GM19240 (cell line): ENCODE results near the gene OTOG.

Experiments used
- DNase-seq: peaks from one replicate; pipeline ENCODE4 v3.0.0; 2011; ENCODE audit warnings: low spot score; ENCODE audit not compliant: insufficient read length

Gene OTOG

DNA sequence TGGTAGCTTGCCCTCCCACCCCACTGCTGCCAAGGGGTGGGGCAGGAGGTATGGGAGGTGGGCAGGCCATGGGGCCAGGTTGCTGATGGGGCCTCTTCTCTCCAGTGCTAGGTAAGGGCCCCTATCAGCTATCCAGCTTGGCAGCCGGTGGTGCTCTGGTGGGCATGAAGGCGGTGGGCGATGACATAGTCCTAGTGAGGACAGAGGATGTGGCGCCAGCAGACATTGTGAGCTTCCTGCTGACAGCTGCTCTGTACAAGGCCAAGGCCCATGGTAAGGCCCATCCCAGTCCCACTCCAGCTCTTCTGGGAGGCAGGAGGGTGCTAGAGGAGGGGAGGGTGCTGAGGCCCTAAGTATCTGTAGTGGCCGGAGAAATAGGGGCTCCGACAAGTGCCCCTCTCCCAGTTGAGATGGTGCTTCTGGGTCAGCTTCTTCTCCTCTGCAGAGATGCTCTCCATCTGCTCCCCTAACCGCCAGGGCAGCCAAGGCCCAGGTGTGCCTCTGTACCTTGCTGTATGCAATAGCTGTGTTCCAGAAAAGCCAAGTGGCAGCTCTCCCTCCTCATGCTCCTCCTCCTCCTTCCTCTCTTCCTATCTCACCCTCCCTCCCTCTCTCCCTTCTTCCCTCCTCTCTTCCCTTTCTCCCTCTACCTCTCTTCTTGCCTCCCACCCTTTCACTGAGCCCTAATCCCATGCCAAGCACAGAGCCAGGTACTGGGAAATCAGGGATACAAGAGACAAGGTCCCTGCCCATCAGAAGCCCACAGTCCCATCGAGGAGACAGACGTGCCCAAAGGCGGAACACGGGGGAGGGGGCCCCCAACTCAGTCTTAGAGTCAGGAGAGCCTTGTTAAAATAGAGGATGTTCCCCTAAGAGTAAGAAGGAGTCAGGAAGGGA, 55.3 kb downstream of the OTOG start:
- DNase-seq = no peak

DNA sequence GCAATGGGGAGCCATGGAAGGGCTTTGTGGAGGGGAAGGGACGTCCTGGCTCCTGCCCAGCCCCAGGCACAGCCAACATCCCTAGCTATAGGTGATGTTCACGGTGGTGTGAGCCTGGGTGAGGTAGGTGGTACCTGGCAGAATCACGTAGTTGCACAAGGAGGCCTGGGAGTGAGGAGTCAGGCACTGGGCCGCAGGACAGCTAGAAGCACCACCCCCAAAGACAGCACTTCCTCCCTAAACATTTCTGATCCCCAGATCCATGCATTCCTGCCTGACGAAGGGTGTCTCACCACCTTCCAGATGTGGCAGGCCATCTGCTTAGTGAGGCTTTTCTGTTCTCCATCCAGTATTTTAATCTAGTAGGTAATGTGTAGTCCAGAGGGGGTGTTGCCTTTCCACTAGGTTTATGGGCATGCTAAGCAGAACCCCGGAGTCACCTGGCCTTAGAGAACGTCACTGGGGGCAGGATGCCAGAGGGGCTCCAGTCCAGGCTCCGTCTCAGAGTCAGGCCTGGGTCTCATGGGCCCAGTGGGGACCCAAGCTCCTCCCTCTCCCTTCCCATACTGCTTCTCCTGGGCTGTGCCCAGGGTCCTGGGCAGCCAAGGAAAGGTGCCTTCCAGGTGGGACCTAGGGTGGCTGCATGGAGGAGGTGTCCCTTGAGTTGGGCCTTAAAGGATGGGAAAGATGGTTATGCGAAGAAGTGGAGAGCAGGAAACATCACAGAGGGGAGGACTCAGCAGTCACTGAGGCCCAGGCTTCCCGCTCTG, 56.2 kb downstream of the OTOG start:
- DNase-seq = no peak

DNA sequence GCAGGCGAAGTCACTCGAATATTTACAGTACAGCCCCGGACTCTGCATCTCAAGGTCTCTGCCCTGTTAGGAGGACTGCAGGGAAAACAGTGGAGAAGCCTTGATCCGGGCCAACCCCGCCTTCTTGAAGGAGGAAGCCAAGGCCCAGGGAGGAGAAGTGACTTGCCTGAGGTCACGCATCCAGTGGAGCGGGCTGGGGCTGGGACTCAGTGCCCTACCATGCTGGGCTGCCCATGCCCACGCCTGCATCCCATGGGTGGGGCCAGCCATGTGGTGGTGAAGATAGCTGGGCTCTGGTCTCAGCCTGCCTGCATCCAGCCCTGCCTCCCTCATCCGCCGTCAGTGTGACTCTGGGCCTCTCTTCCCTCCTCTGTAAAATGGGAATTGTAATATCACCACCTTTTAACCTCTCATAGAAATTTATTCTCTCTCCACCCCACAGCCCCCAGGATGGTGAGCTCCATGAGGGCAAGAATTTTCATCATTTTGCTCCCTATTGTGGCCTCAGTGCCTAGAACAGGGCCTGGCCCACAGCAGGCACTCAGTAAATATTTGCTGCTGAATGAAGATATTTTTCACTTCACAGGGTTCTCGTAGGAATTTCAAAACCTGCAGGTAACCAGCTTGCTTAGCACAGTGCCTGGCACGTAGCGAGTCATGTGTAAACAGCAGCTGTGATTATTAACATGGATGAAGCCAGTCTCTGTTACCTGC, 57.3 kb downstream of the OTOG start:
- no peak for DNase-seq

GRCh38 chr11:17604915-17605233, 57.8 kb downstream of the OTOG start:
- DNase-seq = no peak

GRCh38 chr11:17605651-17606122, 58.6 kb downstream of the OTOG start:
- DNase-seq = no peak

- DNase-seq = no peak
Observed at GRCh38 chr11:17606233-17607082, 59.4 kb downstream of the OTOG start.

- no peak for DNase-seq
Observed at GRCh38 chr11:17607083-17607429, 60.0 kb downstream of the OTOG start.

DNA sequence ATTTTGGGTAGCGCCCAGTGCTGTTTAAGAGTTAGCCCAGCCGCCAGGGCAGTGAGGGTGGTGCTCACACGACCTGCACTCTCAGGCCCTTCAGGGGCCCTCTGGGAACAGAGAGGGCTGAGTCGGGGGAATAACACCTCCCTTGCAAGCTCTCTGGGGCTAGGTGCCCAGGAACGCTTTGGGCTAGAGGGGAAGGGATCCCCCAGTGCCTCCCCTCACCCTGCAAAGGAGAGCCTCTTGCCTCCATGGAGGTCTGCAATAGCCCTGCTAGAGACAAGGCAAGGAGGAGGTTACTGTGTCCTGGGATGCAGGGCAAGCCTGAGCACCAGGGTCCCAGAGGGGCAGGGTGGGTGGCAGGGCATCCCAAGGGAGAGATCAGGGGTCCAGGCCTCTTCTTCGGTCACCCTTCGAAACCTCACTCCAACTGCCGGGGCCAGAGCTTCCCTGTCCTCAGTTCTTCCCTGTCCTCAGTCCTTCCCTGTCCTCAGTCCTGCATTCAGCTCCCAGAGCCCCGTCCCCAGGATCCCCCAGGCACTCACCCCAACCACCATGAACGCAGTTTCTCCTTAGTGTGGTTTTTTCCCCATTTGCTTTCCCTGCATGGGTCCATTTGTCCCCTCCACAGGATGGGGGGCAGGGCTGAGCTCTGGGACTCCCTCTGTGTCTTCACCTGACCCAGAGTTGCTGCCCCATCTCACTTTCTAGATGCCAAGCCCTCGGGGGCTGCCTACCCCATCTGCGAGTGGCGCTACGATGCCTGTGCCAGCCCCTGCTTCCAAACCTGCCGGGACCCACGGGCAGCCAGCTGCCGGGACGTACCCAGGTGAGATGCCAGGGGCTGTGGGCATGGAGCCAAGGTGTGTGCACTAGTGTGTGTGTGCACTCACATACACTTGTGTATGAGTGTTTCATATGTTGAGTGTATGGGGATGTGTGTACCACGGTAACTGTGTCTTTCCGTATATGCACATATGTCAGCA, 60.8 kb downstream of the OTOG start:
- DNase-seq = no peak

DNA sequence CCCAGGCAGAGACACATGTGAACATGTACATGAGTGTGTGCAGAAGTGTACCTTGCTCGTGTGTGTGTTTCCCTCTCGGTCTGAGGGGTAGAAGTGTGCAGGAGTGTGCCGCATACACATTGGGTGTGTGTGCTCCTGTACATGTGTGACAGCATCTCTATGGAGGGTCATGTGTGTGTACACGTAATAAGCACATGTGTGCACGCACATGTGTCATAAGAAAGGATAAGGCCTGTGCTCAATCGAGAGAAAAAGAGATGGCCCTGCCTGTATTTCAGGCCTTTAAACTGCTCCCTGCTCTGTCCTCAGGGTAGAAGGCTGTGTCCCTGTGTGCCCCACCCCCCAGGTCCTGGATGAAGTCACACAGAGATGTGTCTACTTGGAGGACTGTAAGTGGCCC, 61.8 kb downstream of the OTOG start:
- DNase-seq = no peak

DNA sequence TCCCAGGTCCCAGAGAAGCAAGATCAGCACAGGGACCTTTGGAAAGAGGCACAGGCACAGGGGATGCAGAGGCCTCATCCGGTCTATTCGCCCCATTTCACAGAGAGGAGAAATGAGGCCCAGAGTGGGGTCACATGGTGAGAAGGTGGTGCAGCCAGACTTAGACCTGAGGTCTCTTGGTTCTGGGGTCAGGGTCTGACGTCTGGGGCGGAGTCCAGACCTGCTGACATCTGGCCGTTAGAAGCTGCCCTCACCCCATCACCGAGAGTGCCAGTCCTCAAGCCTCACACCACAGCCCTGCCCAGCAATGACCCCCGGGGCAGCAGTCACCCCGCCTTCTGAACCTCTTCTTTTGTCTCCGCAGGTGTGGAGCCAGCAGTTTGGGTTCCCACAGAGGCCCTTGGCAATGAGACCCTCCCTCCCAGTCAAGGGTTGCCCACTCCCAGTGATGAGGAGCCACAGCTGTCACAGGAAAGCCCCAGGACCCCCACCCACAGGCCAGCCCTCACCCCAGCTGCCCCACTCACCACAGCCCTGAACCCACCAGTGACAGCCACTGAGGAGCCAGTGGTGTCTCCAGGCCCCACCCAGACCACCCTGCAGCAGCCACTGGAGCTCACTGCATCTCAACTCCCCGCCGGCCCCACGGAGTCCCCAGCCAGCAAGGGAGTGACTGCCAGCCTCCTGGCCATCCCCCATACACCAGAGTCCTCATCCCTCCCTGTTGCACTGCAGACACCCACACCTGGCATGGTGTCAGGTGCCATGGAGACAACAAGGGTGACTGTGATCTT, 62.4 kb downstream of the OTOG start:
- DNase-seq = no peak

DNA sequence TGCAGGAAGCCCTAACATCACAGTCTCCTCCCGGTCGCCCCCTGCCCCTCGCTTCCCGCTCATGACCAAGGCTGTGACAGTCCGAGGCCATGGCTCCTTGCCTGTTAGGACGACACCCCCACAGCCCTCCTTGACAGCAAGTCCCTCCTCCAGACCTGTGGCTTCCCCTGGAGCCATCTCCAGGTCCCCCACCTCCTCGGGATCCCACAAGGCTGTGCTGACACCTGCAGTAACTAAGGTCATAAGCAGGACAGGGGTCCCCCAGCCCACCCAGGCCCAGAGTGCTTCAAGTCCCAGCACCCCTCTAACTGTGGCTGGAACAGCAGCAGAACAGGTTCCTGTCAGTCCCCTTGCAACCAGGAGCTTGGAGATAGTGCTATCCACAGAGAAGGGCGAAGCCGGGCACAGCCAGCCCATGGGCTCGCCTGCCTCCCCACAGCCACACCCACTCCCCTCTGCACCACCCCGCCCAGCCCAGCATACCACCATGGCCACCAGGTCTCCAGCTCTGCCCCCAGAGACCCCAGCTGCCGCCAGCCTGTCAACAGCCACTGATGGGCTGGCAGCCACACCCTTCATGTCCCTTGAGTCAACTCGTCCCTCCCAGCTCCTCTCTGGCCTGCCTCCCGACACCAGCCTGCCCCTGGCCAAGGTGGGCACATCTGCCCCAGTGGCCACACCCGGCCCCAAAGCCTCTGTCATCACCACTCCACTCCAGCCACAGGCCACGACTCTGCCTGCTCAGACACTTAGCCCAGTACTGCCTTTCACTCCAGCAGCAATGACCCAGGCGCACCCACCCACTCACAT, 63.2 kb downstream of the OTOG start:
- DNase-seq = no peak

DNA sequence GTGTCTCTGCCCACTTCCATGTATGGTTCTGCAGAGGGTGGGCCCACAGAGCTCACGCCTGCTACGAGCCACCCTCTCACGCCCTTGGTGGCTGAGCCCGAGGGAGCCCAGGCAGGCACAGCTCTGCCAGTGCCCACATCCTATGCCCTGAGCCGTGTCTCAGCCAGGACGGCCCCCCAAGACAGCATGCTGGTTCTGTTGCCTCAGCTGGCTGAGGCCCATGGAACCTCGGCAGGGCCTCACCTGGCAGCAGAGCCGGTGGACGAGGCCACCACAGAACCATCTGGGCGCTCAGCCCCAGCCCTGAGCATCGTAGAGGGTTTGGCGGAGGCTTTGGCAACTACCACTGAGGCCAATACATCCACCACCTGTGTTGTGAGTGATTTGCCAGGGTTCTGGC, 64.0 kb downstream of the OTOG start:
- no peak for DNase-seq

- DNase-seq = no peak
Observed at GRCh38 chr11:17611503-17612220, 64.6 kb downstream of the OTOG start.

- no peak for DNase-seq
Observed at GRCh38 chr11:17612221-17613188, 65.4 kb downstream of the OTOG start.

DNA sequence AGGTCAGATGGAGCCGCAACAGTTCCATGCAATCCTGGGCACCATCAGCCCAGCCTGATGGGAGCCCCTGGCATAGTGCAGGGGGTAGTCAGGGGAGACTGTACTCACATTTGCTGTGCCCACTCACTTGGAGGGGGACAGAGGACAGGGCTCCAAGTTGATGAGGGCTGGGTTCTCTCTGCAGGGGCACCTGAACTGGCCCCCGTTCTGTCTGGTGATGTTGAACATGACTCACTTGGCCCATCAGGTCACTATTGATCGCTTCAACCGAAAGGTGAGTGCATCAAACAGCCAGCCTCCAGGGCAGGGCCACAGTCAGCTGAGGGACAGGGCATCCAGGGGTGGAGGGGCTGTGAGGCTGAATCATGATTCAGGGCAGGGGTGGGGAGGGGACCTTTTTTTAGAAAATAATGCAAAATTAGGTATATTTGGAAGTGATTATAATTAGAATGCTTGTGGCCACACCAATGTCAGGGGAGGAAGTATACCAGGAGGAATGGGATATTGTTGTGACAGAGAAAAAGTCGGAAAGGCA, 66.4 kb downstream of the OTOG start:
- no peak for DNase-seq

DNA sequence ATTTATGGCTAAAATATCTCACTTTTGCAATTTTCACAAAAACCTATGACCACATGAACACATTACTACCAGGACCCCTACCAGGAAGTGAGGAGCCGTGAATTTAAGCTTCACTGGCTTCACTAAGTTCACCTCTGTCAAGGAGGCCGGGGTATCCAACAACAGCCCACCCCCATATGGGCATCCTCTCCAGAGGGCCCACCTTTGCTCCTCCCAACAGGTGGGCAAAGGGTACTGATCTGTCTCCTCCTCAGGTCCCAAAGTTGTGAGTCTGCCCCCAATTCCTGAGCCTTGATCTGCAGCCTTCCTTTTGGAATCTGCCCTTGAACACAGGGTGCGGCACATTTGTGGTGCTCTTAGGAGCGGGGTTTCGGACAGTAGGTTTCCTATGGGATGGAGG, 66.9 kb downstream of the OTOG start:
- DNase-seq = no peak
